22Rv1 (cell line): ENCODE data around the gene SIT1.
A peak's percentile ranks its signal among the peaks of the same experiment; 100 is the strongest.

Experiments used
- CTCF ChIP-seq: fragments of 450-650 bp; IDR thresholded peaks from 2 replicates; pipeline ENCODE4 v1.5.1; 2017; ENCODE audit warnings: mild to moderate bottlenecking
- ZFX ChIP-seq: fragments of 450-650 bp; IDR thresholded peaks from 2 replicates; pipeline ENCODE4 v1.6.1; 2017; ENCODE audit warnings: antibody characterized with exemption, borderline replicate concordance

GRCh38 chr9:35658137-35658967 lies 7.6 kb upstream of the SIT1 start, which contains the start of gene CCDC107:
- peak; percentile 77 for TF ChIP-seq CTCF
- TF ChIP-seq ZFX = no peak
